T-helper 1 cell treated with Interleukin-12 subunit alpha and Interleukin-12 subunit beta and Interleukin-4 antibody, amounts not matched to agents 30 ng/mL and 1 ng/mL, for 36 hours (primary cell): Measurements from ENCODE around the gene GRK2. TPM values are rescaled to one million over a fixed set of nuclear protein-coding genes. Genes with fewer than 3 reads are reported as not detected.
"Not testable (repeated sequence)": the region's sequence is repeated elsewhere in the genome, so short reads cannot be mapped to it uniquely, and the experiment has no call there.

ENCODE experiments used
- intact Hi-C: fragments of 100-400 bp; cut with micrococcal nuclease; formaldehyde crosslinking; loops from one replicate; pipeline ENCODE4 v1.15.1; 2024
- total RNA-seq: library from RNA; stranded (reverse); gene quantifications from 2 replicates; pipeline ENCODE4 v1.2.3, GENCODE V29; 2022

Gene GRK2
- total RNA-seq, 1 donor from 2014 or later = 351 TPM

- intact Hi-C loops = loop anchor here (1.0 kb wide), 2 partner anchors 8 to 13 kb away; no protein-coding TSS in a partner anchor
Observed at GRCh38 chr11:67253872-67254624, 12.2 kb upstream of the GRK2 start.

DNA sequence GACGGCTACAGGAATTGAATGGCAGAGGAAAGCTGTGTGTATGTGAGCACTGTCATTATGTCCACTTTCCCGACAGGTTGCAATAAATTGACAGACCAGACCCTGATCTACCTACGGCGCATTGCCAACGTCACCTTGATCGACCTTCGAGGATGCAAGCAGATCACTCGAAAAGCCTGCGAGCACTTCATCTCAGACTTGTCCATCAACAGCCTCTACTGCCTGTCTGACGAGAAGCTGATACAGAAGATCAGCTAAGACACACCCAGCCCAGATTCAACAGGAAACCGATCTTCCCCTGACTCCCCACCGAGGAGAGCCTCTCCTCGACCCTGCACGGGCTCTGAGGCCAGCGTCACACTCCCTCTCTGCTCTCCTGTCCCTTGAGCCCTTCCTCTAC is 11.5 kb upstream of the GRK2 start:
- intact Hi-C loops = no loop called here

GRCh38 chr11:67255353-67255752 is 10.9 kb upstream of the GRK2 start:
- intact Hi-C loops = no loop called here

DNA sequence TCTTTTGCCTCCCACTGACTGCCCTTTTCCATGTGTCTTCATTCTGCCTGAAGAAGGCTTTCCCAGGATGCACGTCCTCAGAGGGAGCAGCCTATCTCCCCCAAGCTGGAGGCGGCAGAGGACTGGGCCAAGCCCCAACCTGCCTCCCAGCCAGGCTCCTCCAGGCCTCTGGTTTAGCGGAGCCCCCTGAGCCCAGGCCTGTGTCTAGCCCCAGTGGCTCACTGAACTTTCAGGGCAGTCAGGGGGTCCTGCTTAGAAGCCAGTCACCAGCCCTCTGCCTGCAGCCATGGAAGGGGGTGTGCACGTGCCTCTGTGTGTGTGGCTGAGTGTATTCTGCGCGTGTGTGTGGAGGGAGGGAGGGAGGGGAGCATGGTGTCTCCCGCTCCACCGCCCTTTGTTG is 10.4 kb upstream of the GRK2 start:
- intact Hi-C loops = no loop called here

DNA sequence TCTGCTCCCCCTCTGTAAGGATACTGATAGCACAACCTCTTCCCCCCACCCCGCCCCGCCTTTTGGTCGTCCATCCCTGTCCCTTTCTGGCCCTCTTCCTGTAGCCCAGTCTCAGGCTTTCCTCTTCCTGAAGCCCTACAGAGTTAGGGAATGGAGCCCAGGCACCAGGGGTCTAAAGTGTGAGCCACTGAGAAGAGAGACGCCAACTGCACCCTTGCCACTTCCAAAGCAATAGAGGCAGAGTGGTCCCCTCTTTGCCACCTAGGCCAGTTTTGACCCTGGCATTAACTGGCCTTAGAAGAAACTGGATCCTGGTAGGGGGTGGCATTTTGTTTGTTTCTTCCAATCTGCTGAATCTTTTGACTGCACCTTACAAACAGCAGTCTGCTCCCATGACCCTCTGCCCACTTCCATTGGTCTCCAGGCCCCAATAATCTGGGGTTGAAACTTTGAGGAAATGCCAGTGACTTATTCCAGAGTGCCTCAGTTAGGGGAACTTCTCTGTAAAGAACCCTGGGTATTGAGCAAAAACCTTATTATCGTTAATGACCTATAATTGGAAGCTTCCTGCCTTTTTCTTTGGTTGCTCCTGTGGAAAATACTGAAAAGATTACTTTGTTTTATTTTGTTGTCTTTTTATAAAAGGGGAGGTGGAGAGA is 9.7 kb upstream of the GRK2 start:
- intact Hi-C loops = no loop called here

GRCh38 chr11:67260406-67260805 is 5.9 kb upstream of the GRK2 start:
- intact Hi-C loops = no loop called here

DNA sequence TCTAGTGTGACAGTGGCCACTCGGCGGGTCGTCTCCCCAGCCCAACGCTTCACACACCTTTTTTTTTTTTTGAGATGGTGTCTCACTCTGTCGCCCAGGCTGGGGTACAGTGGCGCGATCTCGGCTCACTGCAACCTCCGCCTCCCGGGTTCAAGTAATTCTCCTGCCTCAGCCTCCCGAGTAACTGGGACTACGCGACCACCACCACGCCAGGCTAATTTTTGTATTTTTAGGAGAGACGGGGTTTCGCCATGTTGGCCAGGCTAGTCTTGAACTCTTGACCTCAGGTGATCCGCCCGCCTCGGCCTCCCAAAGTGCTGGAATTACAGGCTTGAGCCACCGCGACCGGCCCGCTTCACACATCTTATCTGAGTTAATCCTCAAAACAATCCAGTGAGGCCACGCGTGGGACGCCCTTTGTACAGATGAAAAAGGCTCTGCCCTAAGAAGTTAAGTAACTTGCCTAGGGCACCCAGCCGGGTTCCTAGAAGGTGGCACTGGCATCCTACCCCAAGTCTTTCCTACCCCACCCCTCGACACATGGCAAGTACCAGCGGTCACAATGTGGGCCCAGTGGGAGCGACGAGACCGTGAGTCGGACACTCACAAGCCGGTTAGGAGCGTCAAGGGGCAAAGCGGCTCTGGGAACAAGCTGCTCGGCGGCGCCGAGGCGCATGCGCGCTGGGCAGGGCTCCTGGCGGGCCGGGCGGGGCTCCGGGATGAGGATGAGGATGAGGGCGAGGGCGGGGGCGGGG is 5.2 kb upstream of the GRK2 start:
- intact Hi-C loops = not testable (repeated sequence)

DNA sequence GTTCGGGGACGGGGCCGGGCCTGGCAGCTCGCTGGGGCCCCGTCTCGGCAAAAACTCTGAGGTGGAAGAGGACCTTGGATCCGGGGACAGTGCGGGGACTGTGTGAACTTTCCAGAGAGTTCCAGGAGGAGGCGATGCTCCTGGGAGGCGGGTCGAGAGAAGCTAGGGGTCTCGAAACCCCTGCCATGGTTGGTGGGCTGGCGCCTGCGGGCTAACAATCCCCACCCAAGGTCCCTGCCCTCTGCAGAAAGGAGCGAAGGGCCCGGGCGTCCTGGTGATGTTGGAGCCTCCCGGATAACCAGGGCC is 4.7 kb upstream of the GRK2 start:
- intact Hi-C loops = no loop called here

DNA sequence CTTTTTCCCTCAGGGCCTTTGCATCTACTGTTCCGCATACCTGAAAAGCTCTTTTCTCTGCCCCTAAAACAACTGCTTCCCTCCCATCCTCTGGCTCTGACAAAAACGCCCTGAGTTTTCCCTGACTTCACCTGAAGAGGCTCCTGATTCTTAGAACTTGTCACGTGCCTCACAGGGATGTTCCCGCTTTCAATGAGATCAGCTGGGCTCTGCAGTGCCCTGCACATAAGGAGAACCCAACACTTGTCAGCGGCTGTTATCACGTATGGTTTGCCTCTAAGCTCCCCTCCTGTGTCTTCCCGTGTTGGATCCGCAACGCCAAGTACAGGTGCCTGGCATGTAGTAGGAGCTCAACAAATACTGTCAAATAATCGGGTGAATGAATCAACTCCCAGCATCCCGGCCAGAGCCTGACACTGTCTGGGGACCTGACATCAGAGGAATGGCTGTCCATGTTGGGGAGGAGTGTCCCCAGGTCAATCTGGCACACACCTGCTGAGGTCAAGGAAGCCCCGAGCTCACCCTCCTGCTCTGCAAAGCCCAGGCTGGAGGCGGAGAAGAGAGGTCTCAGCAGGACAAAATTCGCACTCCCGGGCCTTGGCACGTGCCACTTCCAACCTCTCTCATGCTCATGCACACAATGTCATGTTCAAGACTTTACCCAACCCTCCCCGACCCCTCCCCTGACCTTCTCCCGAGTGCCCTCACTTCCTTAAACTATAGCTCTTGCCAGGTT is 4.2 kb upstream of the GRK2 start:
- intact Hi-C loops = loop anchor here (1.0 kb wide), 3 partner anchors 9 to 120 kb away; no protein-coding TSS in a partner anchor

DNA sequence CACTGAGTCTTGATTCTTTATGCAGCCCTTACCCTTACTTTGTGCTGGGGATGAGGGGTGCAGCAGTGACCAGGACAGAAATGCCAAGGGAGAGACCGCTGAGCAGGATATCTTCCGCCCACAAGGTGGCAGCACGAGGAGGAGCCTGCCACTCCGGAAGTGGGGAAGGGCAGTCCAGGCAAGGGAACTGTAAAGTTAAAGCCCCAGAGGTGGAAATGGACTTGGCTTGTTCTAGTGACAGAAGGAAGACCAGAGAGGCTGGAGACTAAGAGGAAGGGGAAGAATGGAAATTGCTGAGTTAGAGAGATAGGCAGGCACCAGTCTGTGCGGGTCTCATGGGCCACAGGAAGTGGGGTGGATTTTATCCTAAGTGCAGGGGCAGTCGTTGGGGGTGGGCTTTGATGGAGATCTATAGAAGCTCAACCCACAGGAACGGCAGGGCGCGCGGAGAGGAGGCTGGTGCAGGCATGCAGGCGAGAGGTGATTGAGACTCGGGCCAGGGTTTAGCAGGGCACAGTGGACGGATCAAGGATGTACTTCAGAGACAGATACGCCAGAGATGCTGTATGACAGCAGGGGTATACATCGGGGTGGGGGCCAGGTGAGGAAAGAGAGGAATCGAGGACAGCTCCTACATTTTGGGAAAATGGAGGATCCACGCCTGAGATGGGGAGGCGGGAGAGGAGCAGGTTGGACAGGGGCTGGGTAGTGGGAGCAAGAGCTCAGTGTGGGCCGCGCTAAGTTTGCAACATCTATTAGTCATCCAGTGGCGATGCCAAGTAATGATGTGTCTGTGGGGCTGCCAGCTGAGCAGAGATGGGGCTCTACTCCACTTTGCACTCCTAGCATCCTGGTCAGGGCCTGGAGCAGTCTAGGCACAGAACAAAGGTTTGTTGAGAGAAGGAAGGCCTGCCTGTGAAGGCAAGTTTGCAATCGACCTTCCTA is 3.3 kb upstream of the GRK2 start:
- intact Hi-C loops = loop anchor here (1.0 kb wide), 3 partner anchors 10 to 119 kb away; no protein-coding TSS in a partner anchor

DNA sequence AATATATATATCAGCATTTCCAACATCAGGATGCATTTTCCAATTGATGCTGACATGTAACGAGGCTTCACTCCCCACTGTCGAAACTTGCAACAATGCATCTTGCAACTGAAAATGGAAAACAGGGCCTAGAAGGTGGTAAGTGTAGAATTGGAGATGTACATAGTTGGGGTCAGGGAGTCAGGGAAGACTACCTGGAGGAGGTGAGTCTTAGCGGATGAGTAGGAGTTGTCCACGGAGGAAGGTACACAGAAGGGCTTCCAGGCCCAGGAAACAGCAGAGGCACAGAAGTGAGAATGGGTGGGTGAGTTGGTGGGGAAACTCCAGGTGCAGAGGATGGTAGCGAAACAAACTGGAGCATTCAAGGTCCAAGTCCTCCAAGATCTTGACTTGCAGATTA is 2.0 kb upstream of the GRK2 start:
- intact Hi-C loops = no loop called here

- intact Hi-C loops = no loop called here
Observed at GRCh38 chr11:67264877-67265632, 1.2 kb upstream of the GRK2 start.

GRCh38 chr11:67265633-67266448 is 432 bp upstream of the GRK2 start:
- intact Hi-C loops = no loop called here

DNA sequence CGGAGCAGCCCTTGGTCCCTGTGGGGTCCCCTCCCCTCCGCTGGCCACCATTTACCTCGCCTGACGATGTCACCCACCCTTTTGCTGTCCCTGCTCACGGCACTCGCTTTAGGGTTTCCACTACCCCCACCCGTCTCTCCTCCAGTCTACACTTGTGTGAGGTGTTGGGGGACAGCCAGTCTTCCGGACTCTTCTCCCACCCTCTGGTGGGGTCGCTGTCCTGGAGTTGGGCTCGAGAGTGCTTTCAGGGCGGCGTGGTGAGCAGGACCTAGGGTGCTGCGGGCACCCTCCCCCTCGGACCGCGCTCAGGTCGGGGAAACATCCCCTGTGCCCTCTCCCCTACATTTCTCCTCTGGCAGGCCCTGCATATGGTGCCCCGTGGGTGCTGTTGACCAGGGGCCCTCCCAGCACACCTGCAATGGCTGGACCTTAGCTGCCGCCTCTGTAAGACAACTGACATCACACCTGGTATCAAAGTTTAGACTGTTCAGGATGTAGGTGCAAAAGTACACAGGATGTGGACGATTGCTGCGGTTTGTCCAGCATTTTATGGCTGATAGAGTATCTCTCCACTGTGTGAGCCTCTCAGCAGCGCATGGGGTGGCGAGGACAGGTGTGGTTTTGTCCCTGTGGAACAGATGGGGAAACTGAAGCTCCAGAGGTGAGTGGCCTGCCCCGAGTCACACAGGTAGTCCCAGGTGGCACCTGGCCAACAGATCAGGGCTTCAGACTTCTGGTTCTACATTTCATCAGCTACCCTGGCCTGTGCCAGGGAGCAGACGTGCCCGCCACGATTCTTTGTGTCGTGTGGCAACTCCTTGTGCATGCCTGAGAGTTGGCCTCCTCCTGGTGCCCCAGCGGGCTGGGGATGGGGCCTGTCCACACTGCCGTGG is 1.2 kb downstream of the GRK2 start:
- intact Hi-C loops = loop anchor here (1.0 kb wide), 4 partner anchors 10 to 50 kb away; no protein-coding TSS in a partner anchor

GRCh38 chr11:67268081-67268961 is 2.0 kb downstream of the GRK2 start:
- intact Hi-C loops = loop anchor here (1.0 kb wide), 4 partner anchors 9 to 49 kb away; no protein-coding TSS in a partner anchor

GRCh38 chr11:67268962-67269268 is 2.6 kb downstream of the GRK2 start:
- intact Hi-C loops = loop anchor here (1.0 kb wide), 4 partner anchors 8 to 48 kb away; no protein-coding TSS in a partner anchor
